GM23338 (cell line): ENCODE data around the gene CTDSP2. TPM values are rescaled to one million over a fixed set of nuclear protein-coding genes. Genes with fewer than 3 reads are reported as not detected.

Experiments
- ATAC-seq: fragments of 200-7000 bp; cut with Tn5 transposase; 3 replicates; pipeline ENCODE4 v1.9.1; 2020
- DNase-seq: peaks from one replicate; pipeline ENCODE4 v3.0.0-alpha.2; 2015; ENCODE audit warnings: low spot score
- H2AFZ ChIP-seq: fragments of 200-600 bp; sonication (generic); 2 replicates; pipeline ENCODE4 v1.8.0; 2016; ENCODE audit warnings: antibody characterized with exemption, mild to moderate bottlenecking, moderate library complexity
- H3F3A ChIP-seq: fragments of 200-600 bp; sonication (generic); replicated peaks from 2 replicates; pipeline ENCODE4 v1.8.0; 2017; ENCODE audit warnings: antibody characterized with exemption, mixed run types, low read depth
- H3K27ac ChIP-seq: fragments of 200-600 bp; sonication (generic); 2 replicates; pipeline ENCODE4 v1.6.1; 2016; ENCODE audit warnings: low read depth
- H3K27me3 ChIP-seq: fragments of 200-600 bp; sonication (generic); 2 replicates; pipeline ENCODE4 v1.8.0; 2016; ENCODE audit warnings: mild to moderate bottlenecking, mixed run types, moderate library complexity; ENCODE audit not compliant: insufficient read depth
- H3K36me3 ChIP-seq: fragments of 200-600 bp; sonication (generic); 2 replicates; pipeline ENCODE4 v1.8.0; 2016; ENCODE audit warnings: mild to moderate bottlenecking; ENCODE audit not compliant: insufficient read depth
- H3K4me1 ChIP-seq: fragments of 200-600 bp; sonication (generic); 2 replicates; pipeline ENCODE4 v1.8.0; 2016; ENCODE audit warnings: mild to moderate bottlenecking, moderate library complexity; ENCODE audit not compliant: insufficient read depth
- H3K4me2 ChIP-seq: fragments of 200-600 bp; sonication (generic); 2 replicates; pipeline ENCODE4 v1.7.1; 2017; ENCODE audit warnings: mixed run types
- H3K4me3 ChIP-seq: fragments of 200-600 bp; sonication (generic); 2 replicates; pipeline ENCODE4 v1.6.1; 2016; ENCODE audit warnings: mixed run types
- H3K79me2 ChIP-seq: fragments of 200-600 bp; sonication (generic); replicated peaks from 2 replicates; pipeline ENCODE4 v1.8.0; 2017; ENCODE audit warnings: mild to moderate bottlenecking; ENCODE audit not compliant: insufficient read depth
- H3K9me2 ChIP-seq: fragments of 200-600 bp; sonication (generic); 2 replicates; pipeline ENCODE4 v1.8.0; 2017; ENCODE audit not compliant: insufficient read depth
- H4K20me1 ChIP-seq: fragments of 200-600 bp; sonication (generic); replicated peaks from 2 replicates; pipeline ENCODE4 v1.8.0; 2017; ENCODE audit warnings: mild to moderate bottlenecking; ENCODE audit not compliant: insufficient read depth
- H3K27ac Mint-ChIP-seq: 2 replicates; pipeline ENCODE4 v1.8.0; 2020; ENCODE audit warnings: inconsistent platforms, mild to moderate bottlenecking, moderate library complexity, mixed read lengths
- H3K27me3 Mint-ChIP-seq: 3 replicates; pipeline ENCODE4 v1.8.0; 2022; ENCODE audit warnings: low read depth, mild to moderate bottlenecking, moderate library complexity, mixed read lengths, inconsistent platforms; ENCODE audit not compliant: insufficient read depth, poor library complexity
- H3K36me3 Mint-ChIP-seq: 3 replicates; pipeline ENCODE4 v1.8.0; 2021; ENCODE audit warnings: low read depth, mild to moderate bottlenecking, inconsistent platforms, moderate library complexity, mixed read lengths
- H3K4me1 Mint-ChIP-seq: 3 replicates; pipeline ENCODE4 v1.8.0; 2020; ENCODE audit warnings: mild to moderate bottlenecking, inconsistent platforms, mixed read lengths
- H3K4me3 Mint-ChIP-seq: 3 replicates; pipeline ENCODE4 v1.8.0; 2021; ENCODE audit warnings: moderate library complexity, mild to moderate bottlenecking, inconsistent platforms, mixed read lengths
- H3K9me3 Mint-ChIP-seq: 3 replicates; pipeline ENCODE4 v1.8.0; 2020; ENCODE audit warnings: moderate library complexity, mild to moderate bottlenecking, inconsistent platforms, mixed read lengths
- CTCF ChIP-seq, 2 experiments: fragments of 200-600 bp in 1 of 2; sonication (generic) in 1 of 2; conservative IDR thresholded peaks; 2 replicates each; pipeline versions ENCODE4 v1.5.1 to v1.6.1; 2016 to 2017; ENCODE audit warnings: antibody characterized with exemption in 2 of 2, low read depth in 2 of 2, mild to moderate bottlenecking in 2 of 2, moderate library complexity in 1 of 2
- ETS1 ChIP-seq: IDR thresholded peaks from 2 replicates; pipeline ENCODE4 v1.6.1; 2016; ENCODE audit warnings: antibody characterized with exemption
- EZH2 ChIP-seq: fragments of 200-600 bp; sonication (generic); IDR thresholded peaks from one replicate; pipeline ENCODE4 v1.8.0; 2017; ENCODE audit warnings: antibody characterized with exemption, mild to moderate bottlenecking, low read depth; ENCODE audit not compliant: unreplicated experiment
- EZH2phosphoT487 ChIP-seq: fragments of 200-600 bp; sonication (generic); IDR thresholded peaks from one replicate; pipeline ENCODE4 v1.8.1; 2018; ENCODE audit warnings: antibody characterized with exemption; ENCODE audit not compliant: unreplicated experiment
- JUNB ChIP-seq: IDR thresholded peaks from one replicate; pipeline ENCODE4 v1.6.1; 2016; ENCODE audit warnings: antibody characterized with exemption; ENCODE audit not compliant: unreplicated experiment
- POLR2AphosphoS5 ChIP-seq: IDR thresholded peaks from 2 replicates; pipeline ENCODE4 v1.6.1; 2016; ENCODE audit warnings: antibody characterized with exemption, low read depth
- REST ChIP-seq: IDR thresholded peaks from one replicate; pipeline ENCODE4 v1.6.1; 2018; ENCODE audit warnings: antibody characterized with exemption; ENCODE audit not compliant: unreplicated experiment
- ZNF331 ChIP-seq: fragments of 250-450 bp; sonication (Bioruptor Pico); IDR thresholded peaks from 2 replicates; pipeline ENCODE4 v1.5.0; 2020; ENCODE audit warnings: low read depth, mild to moderate bottlenecking, moderate library complexity
- ZNF462 ChIP-seq: fragments of 250-450 bp; sonication (Bioruptor Pico); IDR thresholded peaks from 2 replicates; pipeline ENCODE4 v1.5.0; 2020; ENCODE audit warnings: mild to moderate bottlenecking, moderate library complexity
- polyA plus RNA-seq: library from polyadenylated mRNA; unstranded; fragments of >200 nt; fragmentation: Nextera tagmentation; extraction: Ambion mirVana; gene quantifications from 2 replicates; pipeline ENCODE4 v1.2.1, GENCODE V29; 2016
- total RNA-seq: library from RNA; depleted of rRNA; stranded (reverse); fragments of >200 nt; shearing (Covaris generic); gene quantifications from 2 replicates; pipeline ENCODE4 v1.2.3, GENCODE V29; 2014

Gene CTDSP2
- total and polyA plus RNA-seq, 2 experiments from 2014 or later: 22.8 to 81.9 TPM

- no peak overlapping the region for H3K4me3 ChIP-seq
- no peaks in the 10 kb centered on the region for H3F3A ChIP-seq
- Mint-ChIP-seq H3K27me3 (peaks cover 2% of the 10 kb centered on the region), H3K4me3 (no peak overlapping the region), H3K36me3 (peaks cover 11% of the 10 kb centered on the region; the same call in 1 of the 3 replicates), H3K27ac (no peak overlapping the region), H3K4me1 (peaks cover 4% of the 10 kb centered on the region; the same call in 1 of the 3 replicates), H3K9me3 (no peaks in the 10 kb centered on the region)
- H3K9me2 ChIP-seq: no peaks in the 10 kb centered on the region
- no peaks in the 10 kb centered on the region for H3K36me3 ChIP-seq
- H3K27me3 ChIP-seq: no peaks in the 10 kb centered on the region
- peaks cover 18% of the 10 kb centered on the region for H3K79me2 ChIP-seq
- H3K4me1 ChIP-seq: peaks cover 5% of the 10 kb centered on the region; the same call in 1 of the 2 replicates
- H3K27ac ChIP-seq: no peak overlapping the region
- no peak for TF ChIP-seq EZH2
- no peak for TF ChIP-seq ZNF331
- no peak for TF ChIP-seq ZNF462
- no peak for TF ChIP-seq ETS1
- TF ChIP-seq CTCF (conservative IDR thresholded peaks at IDR 0.05; ENCODE audit: low read depth in 2 of 2): no peak
- no peak for TF ChIP-seq POLR2AphosphoS5
- TF ChIP-seq JUNB: no peak
- TF ChIP-seq EZH2phosphoT487: no peak
- no peak for TF ChIP-seq REST
- DNase-seq (no peak), ATAC-seq (no peak)
- no peak overlapping the region for H2AFZ ChIP-seq
- no peak overlapping the region for H3K4me2 ChIP-seq
- H4K20me1 ChIP-seq: no peaks in the 10 kb centered on the region
These were observed 66.8 kb downstream of the CTDSP2 start for GRCh38 chr12:57779736-57780135.
